Gastroesophageal sphincter (tissue), 4 donors: ENCODE measurements around the gene GRIK2. TPM values are rescaled to one million over a fixed set of nuclear protein-coding genes. Genes with fewer than 3 reads are reported as not detected.
A peak's percentile ranks its signal among the peaks of the same experiment; 100 is the strongest.

Experiments used
- ATAC-seq: fragments of 150-250 bp; one replicate; pipeline ENCODE4 v1.9.1; 2016; ENCODE audit warnings: mild to moderate bottlenecking, moderate library complexity
- H3K27ac ChIP-seq, 4 donors: fragments of 200-600 bp; sonication (generic) in 3 of 4; 1 replicate in 3 of 4; 2 replicates in 1 of 4; pipeline ENCODE4 v1.5.1; 2016 to 2019
- H3K27me3 ChIP-seq: fragments of 200-600 bp; sonication (generic); one replicate; pipeline ENCODE4 v1.5.1; 2019
- H3K36me3 ChIP-seq, 2 donors: fragments of 200-600 bp; sonication (generic); one replicate each; pipeline ENCODE4 v1.5.1; 2019; ENCODE audit warnings: control low read depth in 1 of 2
- H3K4me1 ChIP-seq, 3 donors: fragments of 200-600 bp; sonication (generic); 1 replicate in 2 of 3; 2 replicates in 1 of 3; pipeline ENCODE4 v1.5.1; 2016 to 2019; ENCODE audit warnings: control low read depth in 2 of 3
- H3K4me3 ChIP-seq, 2 donors: fragments of 200-600 bp; sonication (generic); one replicate each; pipeline ENCODE4 v1.5.1; 2019; ENCODE audit warnings: mild to moderate bottlenecking in 1 of 2, moderate library complexity in 1 of 2
- H3K9me3 ChIP-seq, 3 donors: fragments of 200-600 bp; sonication (generic); one replicate each; pipeline ENCODE4 v1.5.1; 2017 to 2019; ENCODE audit warnings: control low read depth in 2 of 3
- CTCF ChIP-seq, 4 experiments: fragments of 200-600 bp in 2 of 4; fragments of 450-650 bp in 2 of 4; sonication (generic) in 1 of 4; IDR thresholded peaks; one replicate each; pipeline ENCODE4 v1.5.1; 2017 to 2019; ENCODE audit warnings: antibody characterized with exemption in 4 of 4, mild to moderate bottlenecking in 2 of 4, moderate library complexity in 2 of 4
- EP300 ChIP-seq: sonication (generic); formaldehyde crosslinking; IDR thresholded peaks from one replicate; pipeline ENCODE4 v1.6.1; 2017; ENCODE audit warnings: antibody characterized with exemption, mild to moderate bottlenecking
- POLR2A ChIP-seq, 2 donors: fragments of 450-650 bp; IDR thresholded peaks; one replicate each; pipeline ENCODE4 v1.6.1; 2017; ENCODE audit warnings: antibody characterized with exemption in 2 of 2, mild to moderate bottlenecking in 2 of 2, moderate library complexity in 1 of 2
- POLR2AphosphoS5 ChIP-seq: sonication (generic); formaldehyde crosslinking; IDR thresholded peaks from one replicate; pipeline ENCODE4 v1.6.1; 2017; ENCODE audit warnings: antibody characterized with exemption
- WGBS, 2 donors: methylation state at CpG; one replicate each; pipeline ENCODE4 v1.1.5; 2018; ENCODE audit warnings: low coverage in 1 of 2; 5-methylcytosine and 5-hydroxymethylcytosine counted together
- total RNA-seq, 4 donors: library from RNA; depleted of rRNA; stranded (reverse); fragments of >200 nt; gene quantifications; one replicate each; pipeline ENCODE4 v1.1.0, GENCODE V29; 2016

Gene GRIK2
- total RNA-seq, 4 donors from 2014 or later: 0.82 to 2.2 (median 1.0) TPM

DNA sequence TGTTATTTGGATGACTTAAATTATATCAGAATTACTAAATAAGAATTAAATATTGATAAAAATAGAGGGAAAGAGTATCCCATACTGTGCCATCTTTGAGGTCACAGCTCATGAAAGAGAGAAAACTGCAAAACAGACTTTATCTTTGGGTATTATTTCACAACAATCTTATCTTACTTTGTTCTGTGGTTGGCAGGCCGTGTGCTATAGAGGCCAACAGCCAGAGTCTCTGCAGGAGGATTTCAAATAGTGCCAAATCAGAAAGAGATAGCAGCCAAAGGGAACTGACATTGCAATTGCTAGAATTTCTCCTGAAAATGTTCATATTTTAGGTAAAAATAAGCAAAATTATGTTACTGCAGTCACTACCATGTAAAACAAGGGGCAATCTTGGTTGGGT is 354.2 kb downstream of the GRIK2 start:
- WGBS, 2 donors: 30 to 32% methylated on average over 1 of the region's 1 CpG
- TF ChIP-seq POLR2A (IDR thresholded peaks at IDR 0.05): no peak
- no peak for TF ChIP-seq EP300
- no peak for TF ChIP-seq POLR2AphosphoS5
- no peak for TF ChIP-seq CTCF (IDR thresholded peaks at IDR 0.05)
- ATAC-seq: no peak
- H3K9me3 ChIP-seq: no peaks in the 10 kb centered on the region
- no peak overlapping the region for H3K27ac ChIP-seq
- H3K4me3 ChIP-seq: no peak overlapping the region
- H3K4me1 ChIP-seq: no peaks in the 10 kb centered on the region
- H3K27me3 ChIP-seq: no peaks in the 10 kb centered on the region
- no peaks in the 10 kb centered on the region for H3K36me3 ChIP-seq

- no peaks in the 10 kb centered on the region for H3K9me3 ChIP-seq
- no peak for ATAC-seq
- TF ChIP-seq EP300 (no peak), POLR2A (IDR thresholded peaks at IDR 0.05) (no peak), CTCF (IDR thresholded peaks at IDR 0.05) (no peak), POLR2AphosphoS5 (no peak)
- no peak overlapping the region for H3K4me3 ChIP-seq
- H3K27me3 ChIP-seq: no peaks in the 10 kb centered on the region
- H3K27ac ChIP-seq: no peak overlapping the region
- no peaks in the 10 kb centered on the region for H3K4me1 ChIP-seq
- WGBS, 2 donors: 89 to 96% methylated on average over 1 of the region's 1 CpG
- no peaks in the 10 kb centered on the region for H3K36me3 ChIP-seq
Observed at GRCh38 chr6:101755931-101756330, 362.4 kb downstream of the GRIK2 start.

GRCh38 chr6:101758368-101758767 is 364.9 kb downstream of the GRIK2 start:
- TF ChIP-seq EP300 (no peak), CTCF (IDR thresholded peaks at IDR 0.05) (no peak), POLR2A (IDR thresholded peaks at IDR 0.05) (no peak), POLR2AphosphoS5 (no peak)
- Histone ChIP-seq H3K9me3 (no peaks in the 10 kb centered on the region), H3K36me3 (no peaks in the 10 kb centered on the region), H3K27me3 (no peaks in the 10 kb centered on the region), H3K27ac (no peak overlapping the region), H3K4me3 (no peak overlapping the region), H3K4me1 (no peaks in the 10 kb centered on the region)
- 38 to 53% methylated on average over 1 of the region's 1 CpG for WGBS, 2 donors
- no peak for ATAC-seq

GRCh38 chr6:101760843-101761621 is 367.5 kb downstream of the GRIK2 start:
- no peaks in the 10 kb centered on the region for H3K4me1 ChIP-seq
- no peaks in the 10 kb centered on the region for H3K9me3 ChIP-seq
- no peaks in the 10 kb centered on the region for H3K27me3 ChIP-seq
- TF ChIP-seq POLR2A (IDR thresholded peaks at IDR 0.05) (no peak), EP300 (no peak), POLR2AphosphoS5 (no peak), CTCF (IDR thresholded peaks at IDR 0.05) (no peak)
- no peak overlapping the region for H3K27ac ChIP-seq
- ATAC-seq: peak; percentile 85
- no peak overlapping the region for H3K4me3 ChIP-seq
- H3K36me3 ChIP-seq: no peaks in the 10 kb centered on the region

DNA sequence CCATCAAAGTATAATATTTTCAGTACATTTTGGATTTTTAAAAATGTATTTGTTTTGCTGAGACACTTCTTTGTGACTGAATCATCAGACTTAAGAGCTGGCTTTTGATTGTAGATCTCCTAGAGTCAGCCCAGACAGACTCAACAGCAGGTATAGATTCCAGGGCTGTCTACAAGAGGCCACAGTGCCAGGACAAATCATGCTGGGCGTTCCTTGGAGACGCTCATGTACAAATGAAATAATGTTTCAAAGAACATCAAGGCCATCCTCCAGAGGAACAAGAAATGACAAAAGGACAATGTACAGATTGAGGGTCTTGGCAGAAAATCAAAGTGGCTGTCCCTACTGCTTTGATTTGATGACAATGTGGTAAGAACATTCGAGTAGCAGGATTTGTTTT is 369.3 kb downstream of the GRIK2 start:
- WGBS, 2 donors: 57 to 60% methylated on average over 2 to 3 of the region's 3 CpGs
- no peaks in the 10 kb centered on the region for H3K4me1 ChIP-seq
- no peak for ATAC-seq
- no peak overlapping the region for H3K27ac ChIP-seq
- H3K27me3 ChIP-seq: no peaks in the 10 kb centered on the region
- H3K36me3 ChIP-seq: no peaks in the 10 kb centered on the region
- no peaks in the 10 kb centered on the region for H3K9me3 ChIP-seq
- no peak overlapping the region for H3K4me3 ChIP-seq
- no peak for TF ChIP-seq POLR2A (IDR thresholded peaks at IDR 0.05)
- TF ChIP-seq CTCF (IDR thresholded peaks at IDR 0.05): no peak
- TF ChIP-seq EP300: no peak
- no peak for TF ChIP-seq POLR2AphosphoS5
